Lower leg skin (tissue), 4 donors: ENCODE measurements around the gene SERPINA1. TPM values are rescaled to one million over a fixed set of nuclear protein-coding genes. Genes with fewer than 3 reads are reported as not detected.

Experiments
- DNase-seq, 2 donors: peaks; one replicate each; pipeline ENCODE4 v3.0.0-alpha.2; 2019; ENCODE audit warnings: low spot score in 2 of 2
- H3K4me3 ChIP-seq: fragments of 200-600 bp; sonication (generic); 2 replicates; pipeline ENCODE4 v1.5.1; 2017; ENCODE audit warnings: mild to moderate bottlenecking, low read depth; ENCODE audit not compliant: poor library complexity, severe bottlenecking
- POLR2A ChIP-seq, 2 donors: fragments of 450-650 bp; IDR thresholded peaks; one replicate each; pipeline ENCODE4 v1.6.1; 2016 to 2017; ENCODE audit warnings: antibody characterized with exemption in 2 of 2, mild to moderate bottlenecking in 1 of 2, moderate library complexity in 1 of 2
- WGBS, 2 donors: methylation state at CpG; one replicate each; pipeline ENCODE4 v1.1.5; 2018; 5-methylcytosine and 5-hydroxymethylcytosine counted together
- intact Hi-C: fragments of 100-400 bp; cut with DNase I; formaldehyde crosslinking; loops from one replicate; pipeline ENCODE4 v1.15.0; 2023; ENCODE audit warnings: low total_unique reads
- total RNA-seq, 4 donors: library from RNA; depleted of rRNA; stranded (reverse); fragments of >200 nt; gene quantifications; one replicate each; pipeline ENCODE4 v1.1.0, GENCODE V29; 2016
- TF ChIP-seq, protein P1 (sequence below), 3 donors: fragments of 450-650 bp; IDR thresholded peaks; one replicate each; pipeline ENCODE4 v1.5.1; 2016; ENCODE audit warnings: antibody characterized with exemption in 3 of 3, mild to moderate bottlenecking in 3 of 3, moderate library complexity in 2 of 3

SERPINA1 gene
- total RNA-seq, 4 donors from 2014 or later, result 0.93 to 6.2 (median 3.9) TPM; not detected in 1

DNA sequence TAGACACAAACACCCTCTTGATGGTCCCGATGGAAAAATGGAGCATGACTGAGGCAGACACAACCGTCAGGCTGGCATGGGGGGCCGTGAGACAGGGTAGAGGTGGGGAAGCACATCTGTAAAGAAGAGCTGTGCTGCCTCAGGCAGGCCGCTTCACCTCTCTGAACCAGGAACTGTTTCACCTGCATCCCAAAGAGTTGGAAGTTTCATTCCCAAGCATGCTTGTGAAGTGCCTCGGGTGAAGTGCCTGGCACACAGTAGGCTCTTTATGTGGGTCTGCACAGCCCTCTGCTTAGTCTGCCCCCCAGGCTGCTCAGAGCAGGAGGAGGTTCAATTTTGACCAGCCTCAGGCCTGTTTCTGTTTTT, 685 bp upstream of the SERPINA1 start:
- DNase-seq, result peak in 1 of 2 donors; percentile 52
- WGBS, 2 donors, result 84 to 89% methylated on average over 5 of the region's 5 CpGs
- intact Hi-C loops, result no loop called here
- H3K4me3 ChIP-seq, result no peak overlapping the region
- TF ChIP-seq POLR2A (IDR thresholded peaks at IDR 0.05), result no peak
- TF ChIP-seq, protein P1, sequence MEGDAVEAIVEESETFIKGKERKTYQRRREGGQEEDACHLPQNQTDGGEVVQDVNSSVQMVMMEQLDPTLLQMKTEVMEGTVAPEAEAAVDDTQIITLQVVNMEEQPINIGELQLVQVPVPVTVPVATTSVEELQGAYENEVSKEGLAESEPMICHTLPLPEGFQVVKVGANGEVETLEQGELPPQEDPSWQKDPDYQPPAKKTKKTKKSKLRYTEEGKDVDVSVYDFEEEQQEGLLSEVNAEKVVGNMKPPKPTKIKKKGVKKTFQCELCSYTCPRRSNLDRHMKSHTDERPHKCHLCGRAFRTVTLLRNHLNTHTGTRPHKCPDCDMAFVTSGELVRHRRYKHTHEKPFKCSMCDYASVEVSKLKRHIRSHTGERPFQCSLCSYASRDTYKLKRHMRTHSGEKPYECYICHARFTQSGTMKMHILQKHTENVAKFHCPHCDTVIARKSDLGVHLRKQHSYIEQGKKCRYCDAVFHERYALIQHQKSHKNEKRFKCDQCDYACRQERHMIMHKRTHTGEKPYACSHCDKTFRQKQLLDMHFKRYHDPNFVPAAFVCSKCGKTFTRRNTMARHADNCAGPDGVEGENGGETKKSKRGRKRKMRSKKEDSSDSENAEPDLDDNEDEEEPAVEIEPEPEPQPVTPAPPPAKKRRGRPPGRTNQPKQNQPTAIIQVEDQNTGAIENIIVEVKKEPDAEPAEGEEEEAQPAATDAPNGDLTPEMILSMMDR (IDR thresholded peaks at IDR 0.05), result no peak

DNA sequence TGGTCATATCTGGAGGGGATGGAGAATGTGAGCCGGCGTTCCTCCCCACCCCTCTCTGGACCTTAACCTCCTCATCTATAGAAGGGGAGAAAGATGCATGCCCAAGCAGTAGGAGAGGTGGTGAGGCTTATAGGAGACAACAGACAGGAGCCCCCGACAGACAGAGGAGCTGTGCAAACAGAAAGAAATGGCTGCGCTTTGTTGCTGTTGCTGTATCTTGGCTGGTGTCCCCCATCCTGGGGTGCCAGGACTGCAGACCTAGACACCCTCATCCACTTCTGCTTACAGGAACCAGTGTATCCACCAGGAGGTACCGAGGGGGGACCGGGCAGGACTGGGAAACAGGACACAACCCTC, 397 bp downstream of the SERPINA1 start:
- WGBS, 2 donors, result 81 to 85% methylated on average over 6 of the region's 6 CpGs
- TF ChIP-seq POLR2A (IDR thresholded peaks at IDR 0.05), result no peak
- TF ChIP-seq, protein P1 (IDR thresholded peaks at IDR 0.05), result no peak
- DNase-seq, result peak in 1 of 2 donors; percentile 75
- H3K4me3 ChIP-seq, result no peak overlapping the region
- intact Hi-C loops, result no loop called here

DNA sequence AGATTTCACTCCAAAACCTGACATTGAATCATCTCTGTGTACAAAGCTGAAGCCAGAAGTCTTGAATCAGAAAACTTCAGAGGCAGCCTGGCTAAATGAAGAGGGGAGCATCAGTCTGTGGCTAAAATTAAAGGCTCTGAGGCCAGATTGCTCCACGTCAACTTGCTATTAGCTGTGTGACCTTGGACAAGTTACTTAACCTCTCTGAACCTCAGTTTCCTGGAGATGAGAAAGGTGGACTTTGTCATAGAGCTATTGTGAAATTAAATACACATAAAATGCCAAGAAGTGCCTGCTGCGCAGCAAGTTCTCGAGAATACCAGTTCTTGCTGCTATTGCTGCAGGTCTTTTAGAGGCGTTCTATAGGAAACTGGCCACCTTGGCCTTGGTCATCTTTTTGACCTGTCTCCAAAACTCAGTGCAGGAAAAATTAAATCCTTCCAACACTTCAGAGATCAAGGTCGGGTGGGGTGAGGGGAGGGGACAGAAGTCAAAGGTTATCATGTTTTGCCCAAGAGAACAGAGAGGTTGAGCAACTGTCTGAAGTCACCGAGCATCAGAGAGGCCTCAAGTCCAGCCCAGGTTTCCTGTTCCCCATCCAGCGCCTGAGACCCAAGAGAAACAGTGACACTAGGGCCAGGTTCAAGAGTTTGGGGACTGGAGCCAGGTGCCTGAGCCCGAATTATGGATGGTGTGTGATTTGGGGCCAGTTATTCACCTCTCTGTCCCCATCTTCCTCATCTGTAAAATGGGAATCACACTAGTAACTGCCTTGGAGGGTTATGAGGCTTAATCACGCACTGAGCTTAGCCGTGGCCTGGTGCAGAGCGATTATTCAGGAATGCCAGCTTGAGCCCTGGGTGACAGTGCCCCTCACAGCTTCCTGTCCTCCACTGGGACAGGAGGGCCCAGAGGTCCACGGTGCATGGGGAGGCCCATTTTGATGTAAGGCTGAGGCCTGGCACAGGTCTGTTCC, 1.1 kb downstream of the SERPINA1 start:
- 80 to 87% methylated on average over 12 of the region's 12 CpGs for WGBS, 2 donors
- TF ChIP-seq, protein P1 (IDR thresholded peaks at IDR 0.05), result no peak
- no peak for TF ChIP-seq POLR2A (IDR thresholded peaks at IDR 0.05)
- intact Hi-C loops, result no loop called here
- no peak overlapping the region for H3K4me3 ChIP-seq
- peak in 1 of 2 donors; percentile 54 for DNase-seq

DNA sequence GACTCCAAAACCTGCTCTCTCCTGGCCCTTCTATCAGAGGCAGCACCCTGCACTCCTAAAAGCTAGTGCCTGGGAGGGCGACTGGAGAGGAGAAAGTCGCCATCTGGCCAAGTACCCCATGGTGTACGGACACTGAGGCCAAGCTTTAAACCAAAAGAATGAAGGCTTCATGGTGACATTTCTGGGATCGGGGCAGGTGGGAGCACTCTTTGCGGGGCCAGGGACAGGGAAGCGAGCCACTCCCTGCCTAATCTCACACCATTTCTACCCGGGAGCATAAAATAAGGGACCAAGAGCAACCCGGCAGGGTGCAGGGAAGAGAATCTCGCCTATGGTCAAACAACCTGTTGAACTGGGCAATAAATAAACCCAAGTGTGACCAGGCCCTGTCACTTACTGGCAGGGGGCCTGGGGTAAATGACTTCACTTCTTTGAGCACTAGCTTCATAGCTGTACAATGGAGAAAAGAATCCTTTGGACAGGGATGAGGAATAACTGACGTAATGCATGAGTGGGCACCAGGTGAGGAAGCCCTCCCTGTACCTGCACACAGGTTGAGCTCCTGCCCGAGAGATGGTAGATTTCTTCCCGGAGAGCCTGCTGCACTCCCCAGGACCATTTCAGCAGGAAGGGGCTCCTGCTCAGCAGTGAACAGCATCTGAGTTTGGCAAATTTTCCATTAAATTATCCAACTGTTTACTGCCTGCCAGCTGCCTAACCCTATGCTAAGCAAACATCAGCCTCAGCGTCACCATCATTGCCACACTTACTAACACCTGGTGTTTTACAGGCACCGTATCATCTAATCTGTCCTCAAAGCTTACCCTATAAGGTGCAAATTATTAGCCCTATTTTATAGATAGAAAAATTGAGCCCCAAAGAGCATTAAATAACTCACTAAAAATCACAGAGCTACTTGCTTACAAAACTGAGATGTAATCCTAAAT, 2.0 kb downstream of the SERPINA1 start:
- TF ChIP-seq, protein P1 (IDR thresholded peaks at IDR 0.05), result no peak
- TF ChIP-seq POLR2A (IDR thresholded peaks at IDR 0.05), result no peak
- no peak overlapping the region for H3K4me3 ChIP-seq
- intact Hi-C loops, result no loop called here
- 85 to 87% methylated on average over 14 of the region's 14 CpGs for WGBS, 2 donors
- DNase-seq, result peak in 1 of 2 donors; percentile 68

DNA sequence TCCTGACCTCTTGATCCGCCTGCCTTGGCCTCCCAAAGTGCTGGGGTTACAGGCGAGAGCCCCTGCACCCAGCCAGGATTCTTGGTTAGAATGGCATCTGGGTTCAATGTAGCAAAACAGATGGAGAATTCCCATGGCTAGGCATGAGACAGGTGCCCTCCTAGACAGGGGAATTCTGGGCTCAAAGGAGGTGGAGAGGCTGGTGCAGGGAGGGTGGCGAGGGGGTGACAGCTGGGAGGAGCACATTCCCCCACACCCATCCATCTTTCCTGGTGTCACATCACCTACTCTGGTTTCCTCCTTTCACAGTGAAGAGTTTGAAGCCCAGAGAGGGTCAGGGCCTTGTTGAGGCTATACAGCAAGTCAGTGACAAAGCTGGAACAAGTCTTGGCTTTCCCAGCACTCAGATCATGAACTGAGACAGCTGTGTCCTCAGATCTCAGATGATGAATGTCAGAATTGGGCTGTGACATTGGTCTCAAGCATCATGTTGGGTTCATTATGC, 2.8 kb downstream of the SERPINA1 start:
- no peak overlapping the region for H3K4me3 ChIP-seq
- 87 to 88% methylated on average over 3 of the region's 3 CpGs for WGBS, 2 donors
- intact Hi-C loops, result no loop called here
- peak in 1 of 2 donors; percentile 53 for DNase-seq
- TF ChIP-seq, protein P1 (IDR thresholded peaks at IDR 0.05), result no peak
- no peak for TF ChIP-seq POLR2A (IDR thresholded peaks at IDR 0.05)
